Fibroblast of lung (primary cell): ENCODE results near the gene TSPAN5. TPM values are rescaled to one million over a fixed set of nuclear protein-coding genes. Genes with fewer than 3 reads are reported as not detected.

Source experiments
- DNase-seq, 2 donors: peaks; one replicate each; pipeline versions ENCODE4 v3.0.0 to v3.0.0-alpha.2; 2010; ENCODE audit warnings: low read depth in 2 of 2
- H2AFZ ChIP-seq: 2 replicates; pipeline ENCODE4 v1.5.1; 2012; ENCODE audit warnings: low read length, control low read depth, inconsistent platforms
- H3K27ac ChIP-seq: 2 replicates; pipeline ENCODE4 v1.5.1; 2011; ENCODE audit warnings: low read length, control low read depth; ENCODE audit not compliant: insufficient read depth
- H3K27me3 ChIP-seq: 2 replicates; pipeline ENCODE4 v1.5.1; 2011; ENCODE audit warnings: mild to moderate bottlenecking, low read length; ENCODE audit not compliant: control insufficient read depth, insufficient read depth
- H3K36me3 ChIP-seq: 2 replicates; pipeline ENCODE4 v1.5.1; 2011; ENCODE audit warnings: low read length; ENCODE audit not compliant: control insufficient read depth, insufficient read depth
- H3K4me1 ChIP-seq: 2 replicates; pipeline ENCODE4 v1.5.1; 2011; ENCODE audit warnings: low read length; ENCODE audit not compliant: control insufficient read depth, insufficient read depth; ENCODE audit errors: extremely low read depth
- H3K4me2 ChIP-seq: 2 replicates; pipeline ENCODE4 v1.5.1; 2011; ENCODE audit warnings: low read length, control low read depth; ENCODE audit not compliant: insufficient read depth; ENCODE audit errors: extremely low read depth
- H3K4me3 ChIP-seq, 4 experiments: fragments of 200-600 bp in 1 of 4; sonication (generic) in 1 of 4; replicated peaks in 1 of 4; 2 replicates each; pipeline ENCODE4 v1.5.1; 2011 to 2016; ENCODE audit warnings: low read length in 4 of 4, low read depth in 3 of 4, mild to moderate bottlenecking in 3 of 4, control low read depth in 2 of 4, inconsistent platforms in 1 of 4, mixed read lengths in 1 of 4; ENCODE audit not compliant: insufficient read depth in 1 of 4; ENCODE audit errors: control extremely low read depth in 1 of 4
- H3K79me2 ChIP-seq: 2 replicates; pipeline ENCODE4 v1.5.1; 2012; ENCODE audit warnings: mild to moderate bottlenecking, low read length, inconsistent platforms; ENCODE audit not compliant: control insufficient read depth, insufficient read depth
- H3K9ac ChIP-seq: 2 replicates; pipeline ENCODE4 v1.5.1; 2011; ENCODE audit warnings: mild to moderate bottlenecking, low read length, control low read depth; ENCODE audit not compliant: insufficient read depth
- H3K9me3 ChIP-seq: 2 replicates; pipeline ENCODE4 v1.5.1; 2012; ENCODE audit warnings: low read depth, low read length; ENCODE audit not compliant: control insufficient read depth, insufficient read depth
- H4K20me1 ChIP-seq: 2 replicates; pipeline ENCODE4 v1.5.1; 2011; ENCODE audit warnings: low read length; ENCODE audit not compliant: control insufficient read depth, insufficient read depth; ENCODE audit errors: extremely low read depth
- EZH2 ChIP-seq: IDR thresholded peaks from 2 replicates; pipeline ENCODE4 v1.5.1; 2012; ENCODE audit warnings: low read length, control low read depth, mild to moderate bottlenecking; ENCODE audit errors: missing control alignments
- polyA plus RNA-seq, 2 donors: library from polyadenylated mRNA; depleted of rRNA in 1 of 2; stranded (reverse) in 1 of 2; unstranded in 1 of 2; fragments of >200 nt; gene quantifications; 2 replicates each; pipeline ENCODE4 v1.2.1, GENCODE V29; 2011 to 2012; ENCODE audit warnings: missing spikeins in 1 of 2
- total RNA-seq: library from RNA; depleted of rRNA; stranded (reverse); fragments of >200 nt; gene quantifications from 2 replicates; pipeline ENCODE4 v1.2.1, GENCODE V29; 2014
- TF ChIP-seq, protein P1 (sequence below), 2 donors: IDR thresholded peaks in 1 of 2; conservative IDR thresholded peaks in 1 of 2; 1 replicate in 1 of 2; 2 replicates in 1 of 2; pipeline ENCODE4 v1.5.1; 2011 to 2012; ENCODE audit warnings: low read length in 2 of 2, control low read depth in 1 of 2, inconsistent platforms in 1 of 2, low read depth in 1 of 2, mild to moderate bottlenecking in 1 of 2

The TSPAN5 gene
- total and polyA plus RNA-seq, 2 donors (not counting 1 experiment from before 2014, with no cell fraction given) = 109 to 129 TPM

DNA sequence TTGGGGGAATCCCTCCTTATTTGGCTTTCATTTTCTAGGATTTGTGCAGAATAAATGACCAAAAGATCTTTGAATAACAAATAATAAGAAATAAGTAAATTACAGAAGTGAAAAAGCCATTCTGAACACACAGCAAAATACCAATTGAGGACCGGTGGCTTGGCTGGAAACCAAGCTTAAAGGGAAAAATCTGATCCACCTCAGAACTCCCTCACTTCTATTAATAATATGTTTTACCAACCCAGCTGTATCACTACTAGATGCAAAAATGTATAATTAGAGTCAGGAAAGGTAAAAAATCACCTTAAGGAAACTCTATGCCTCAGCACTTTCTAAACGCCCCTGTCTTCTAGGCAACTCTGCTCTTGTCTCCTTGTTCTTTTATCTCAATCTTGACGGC, 77.3 kb downstream of the TSPAN5 start:
- no peaks in the 10 kb centered on the region for H3K9me3 ChIP-seq
- no peak overlapping the region for H2AFZ ChIP-seq
- DNase-seq = no peak
- H3K27me3 ChIP-seq = no peaks in the 10 kb centered on the region
- H3K36me3 ChIP-seq = no peaks in the 10 kb centered on the region
- H3K79me2 ChIP-seq = peaks cover 67% of the 10 kb centered on the region
- no peak overlapping the region for H3K4me3 ChIP-seq
- no peak overlapping the region for H3K27ac ChIP-seq
- TF ChIP-seq EZH2 = no peak
- TF ChIP-seq, protein P1, sequence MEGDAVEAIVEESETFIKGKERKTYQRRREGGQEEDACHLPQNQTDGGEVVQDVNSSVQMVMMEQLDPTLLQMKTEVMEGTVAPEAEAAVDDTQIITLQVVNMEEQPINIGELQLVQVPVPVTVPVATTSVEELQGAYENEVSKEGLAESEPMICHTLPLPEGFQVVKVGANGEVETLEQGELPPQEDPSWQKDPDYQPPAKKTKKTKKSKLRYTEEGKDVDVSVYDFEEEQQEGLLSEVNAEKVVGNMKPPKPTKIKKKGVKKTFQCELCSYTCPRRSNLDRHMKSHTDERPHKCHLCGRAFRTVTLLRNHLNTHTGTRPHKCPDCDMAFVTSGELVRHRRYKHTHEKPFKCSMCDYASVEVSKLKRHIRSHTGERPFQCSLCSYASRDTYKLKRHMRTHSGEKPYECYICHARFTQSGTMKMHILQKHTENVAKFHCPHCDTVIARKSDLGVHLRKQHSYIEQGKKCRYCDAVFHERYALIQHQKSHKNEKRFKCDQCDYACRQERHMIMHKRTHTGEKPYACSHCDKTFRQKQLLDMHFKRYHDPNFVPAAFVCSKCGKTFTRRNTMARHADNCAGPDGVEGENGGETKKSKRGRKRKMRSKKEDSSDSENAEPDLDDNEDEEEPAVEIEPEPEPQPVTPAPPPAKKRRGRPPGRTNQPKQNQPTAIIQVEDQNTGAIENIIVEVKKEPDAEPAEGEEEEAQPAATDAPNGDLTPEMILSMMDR (conservative IDR thresholded peaks at IDR 0.05 in 1 of 2, IDR thresholded peaks at IDR 0.05 in 1 of 2; ENCODE audit: low read depth in 1 of 2, low read length in 2 of 2) = no peak
- H3K4me2 ChIP-seq = no peak overlapping the region
- no peaks in the 10 kb centered on the region for H4K20me1 ChIP-seq
- peaks cover 2% of the 10 kb centered on the region for H3K4me1 ChIP-seq
- H3K9ac ChIP-seq = no peak overlapping the region

DNA sequence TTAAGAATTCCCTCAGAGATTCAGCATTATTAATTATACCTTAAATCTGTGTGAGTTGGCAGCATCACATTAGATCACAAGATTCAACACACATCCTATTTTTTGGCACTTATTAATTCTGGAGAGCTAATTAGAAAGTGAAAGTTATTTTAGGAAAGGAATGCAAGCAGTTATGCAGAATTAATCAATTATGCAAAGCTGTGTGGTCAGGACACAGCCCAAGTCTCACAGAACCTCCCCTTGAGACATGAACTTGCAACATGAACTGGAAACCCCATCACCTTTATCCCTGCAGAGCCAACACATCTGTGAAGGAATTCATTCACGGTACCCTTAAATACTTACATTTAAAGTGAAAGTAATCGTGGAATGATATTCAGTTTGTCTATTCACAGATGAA, 80.5 kb downstream of the TSPAN5 start:
- Histone ChIP-seq H3K4me3 (no peak overlapping the region), H2AFZ (no peak overlapping the region), H3K79me2 (peaks cover 43% of the 10 kb centered on the region), H4K20me1 (no peaks in the 10 kb centered on the region), H3K36me3 (no peaks in the 10 kb centered on the region), H3K4me1 (peaks cover 2% of the 10 kb centered on the region), H3K9me3 (no peaks in the 10 kb centered on the region), H3K4me2 (peak overlapping the region; percentile 7), H3K27ac (no peak overlapping the region), H3K27me3 (no peaks in the 10 kb centered on the region), H3K9ac (no peak overlapping the region)
- DNase-seq = peak in 1 of 2 donors; percentile 54
- TF ChIP-seq, protein P1 (conservative IDR thresholded peaks at IDR 0.05 in 1 of 2, IDR thresholded peaks at IDR 0.05 in 1 of 2; ENCODE audit: low read depth in 1 of 2, low read length in 2 of 2) = no peak
- no peak for TF ChIP-seq EZH2

DNA sequence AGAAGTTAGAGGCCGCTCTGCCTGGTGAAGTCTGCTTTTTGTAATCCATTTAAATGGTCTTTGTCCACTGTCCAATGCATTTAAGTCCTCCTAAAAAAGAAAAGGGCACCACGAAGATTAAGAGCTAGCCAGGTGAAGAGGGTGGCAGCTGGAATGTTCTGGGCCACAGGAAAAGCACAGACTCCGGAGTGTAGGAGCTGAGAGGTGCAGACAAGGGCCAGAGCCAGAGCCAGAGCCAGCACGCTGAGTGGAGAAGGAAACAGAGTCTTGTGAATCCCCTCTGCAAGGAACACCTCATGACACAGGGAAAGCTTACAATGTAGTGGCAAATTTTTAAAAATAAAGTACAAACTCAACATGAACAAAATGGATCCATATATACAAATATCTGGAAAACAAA, 83.6 kb downstream of the TSPAN5 start:
- Histone ChIP-seq H3K9me3 (no peaks in the 10 kb centered on the region), H3K9ac (no peak overlapping the region), H3K4me3 (no peak overlapping the region), H3K27me3 (no peaks in the 10 kb centered on the region), H3K27ac (no peak overlapping the region), H3K4me2 (no peak overlapping the region), H3K79me2 (peaks cover 30% of the 10 kb centered on the region), H4K20me1 (no peaks in the 10 kb centered on the region), H2AFZ (no peak overlapping the region), H3K36me3 (no peaks in the 10 kb centered on the region), H3K4me1 (peaks cover 2% of the 10 kb centered on the region)
- TF ChIP-seq EZH2 = no peak
- TF ChIP-seq, protein P1 (conservative IDR thresholded peaks at IDR 0.05 in 1 of 2, IDR thresholded peaks at IDR 0.05 in 1 of 2; ENCODE audit: low read depth in 1 of 2, low read length in 2 of 2) = no peak
- no peak for DNase-seq
